ACHN (cell line): Measurements from ENCODE around the gene RTN4RL2.

Source experiments
- DNase-seq: peaks from one replicate; pipeline ENCODE4 v3.0.0-alpha.2; 2015
- in situ Hi-C: cut with HindIII; loops from 2 replicates; pipeline ENCODE4 v1.10.0; 2017; ENCODE audit warnings: low sequenced_read_pairs, low pct_ligation_motif_present, low pct_unique_long_range_greater_than_20kb

RTN4RL2 gene

GRCh38 chr11:57511741-57512430 lies 51.6 kb downstream of the RTN4RL2 start:
- DNase-seq = no peak
- in situ Hi-C loops = no loop called here

DNA sequence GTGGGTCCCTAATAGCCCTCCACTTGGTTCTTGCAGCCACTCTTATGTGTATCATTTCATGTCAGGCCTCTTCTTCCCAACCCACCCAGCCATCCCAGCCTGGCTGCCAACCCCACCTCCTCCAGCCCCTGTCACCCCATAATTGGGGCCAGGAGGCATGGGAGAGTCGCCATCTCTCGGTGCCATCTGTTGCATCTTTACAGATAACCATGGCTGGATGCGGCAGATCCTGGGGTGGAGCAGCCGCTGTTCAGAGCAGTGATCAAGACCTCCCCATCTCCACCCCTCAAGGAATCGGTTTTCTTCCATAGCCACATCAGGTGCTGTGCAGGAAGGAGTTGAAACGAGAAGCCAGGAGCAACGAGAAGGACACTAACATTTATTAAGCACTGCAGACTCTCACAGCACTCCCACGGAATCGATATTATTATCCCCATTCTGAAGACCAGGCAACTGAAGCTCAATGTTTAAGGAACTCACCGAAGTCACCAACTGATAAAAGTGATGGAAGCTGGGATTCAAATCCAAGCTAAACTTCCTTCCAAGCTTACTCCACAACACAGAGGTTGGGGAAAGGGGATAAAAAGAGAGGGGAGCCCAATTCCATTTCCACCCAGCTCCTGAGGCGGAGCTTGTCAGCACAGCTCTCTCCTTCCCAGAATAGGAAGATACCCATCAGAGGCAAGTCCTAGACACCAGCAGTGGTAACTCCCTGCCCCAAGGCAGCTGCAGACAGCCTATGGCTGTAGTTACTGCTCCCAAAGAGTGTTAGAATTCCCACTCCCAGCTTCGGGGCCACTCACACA lies 52.5 kb downstream of the RTN4RL2 start:
- no peak for DNase-seq
- in situ Hi-C loops = no loop called here

DNA sequence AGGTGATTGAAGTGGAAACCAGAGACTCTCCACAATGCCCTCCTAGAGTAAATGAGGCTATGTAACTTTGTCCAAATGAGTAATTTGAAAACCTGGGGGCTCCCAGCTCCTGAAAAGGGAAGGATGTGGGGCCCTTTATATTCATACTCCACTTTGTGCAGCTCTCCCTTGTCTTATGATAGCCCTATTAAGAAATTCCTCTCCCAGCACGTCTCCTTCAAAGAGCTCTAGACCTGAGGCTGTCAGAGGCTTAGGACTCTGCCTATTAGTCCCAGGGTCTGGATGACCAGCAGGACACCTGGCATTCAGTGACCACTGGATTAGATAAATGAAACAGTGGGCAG lies 53.1 kb downstream of the RTN4RL2 start:
- no peak for DNase-seq
- in situ Hi-C loops = no loop called here

GRCh38 chr11:57513911-57514537 lies 53.7 kb downstream of the RTN4RL2 start:
- in situ Hi-C loops = no loop called here
- no peak for DNase-seq

GRCh38 chr11:57514538-57515331 lies 54.4 kb downstream of the RTN4RL2 start:
- in situ Hi-C loops = no loop called here
- DNase-seq = no peak

DNA sequence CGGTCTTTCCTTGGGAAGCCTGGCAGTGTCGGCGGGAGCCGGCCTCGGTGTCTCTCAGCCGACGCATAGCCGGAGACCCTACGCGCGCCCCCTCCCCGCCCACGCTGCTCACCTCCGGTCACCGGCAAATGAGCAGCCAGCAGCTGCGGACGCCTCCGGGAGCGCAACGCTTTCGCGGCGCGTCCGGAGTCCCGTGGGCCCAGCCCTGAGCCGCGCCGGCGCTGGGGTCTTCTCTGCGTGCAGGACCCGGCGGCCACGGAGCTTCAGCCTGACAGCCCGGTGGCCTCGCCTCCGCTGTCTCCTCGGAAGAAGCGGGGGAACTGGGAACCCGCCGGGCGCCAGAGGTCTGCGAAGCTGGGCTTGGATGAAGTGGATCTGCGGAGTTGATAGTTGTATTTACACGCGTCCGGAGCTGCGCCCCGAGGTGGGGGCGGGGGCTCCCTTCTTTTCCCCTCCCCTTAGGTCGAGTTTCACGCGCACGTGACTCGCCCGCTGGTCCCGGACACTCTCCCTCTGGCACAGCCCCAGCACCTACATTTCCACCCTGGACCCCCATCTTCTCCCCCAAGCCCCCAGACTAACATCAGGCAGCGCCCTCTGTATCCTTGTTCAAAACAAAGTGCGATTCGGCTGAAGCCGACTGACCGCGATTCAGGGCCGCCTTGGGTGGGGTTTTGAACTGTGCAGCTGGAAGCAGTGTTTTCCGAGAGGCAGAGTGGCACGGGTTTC lies 55.2 kb downstream of the RTN4RL2 start, which contains the start of gene SLC43A1:
SLC43A1 (minus strand) TSS at position 371 of the 729 bp plus-strand sequence. CDS start 1,591 bp downstream, outside the sequence.
- in situ Hi-C loops = no loop called here
- no peak for DNase-seq

- no peak for DNase-seq
- in situ Hi-C loops = no loop called here
Measured at GRCh38 chr11:57516061-57516443, 55.7 kb downstream of the RTN4RL2 start.

DNA sequence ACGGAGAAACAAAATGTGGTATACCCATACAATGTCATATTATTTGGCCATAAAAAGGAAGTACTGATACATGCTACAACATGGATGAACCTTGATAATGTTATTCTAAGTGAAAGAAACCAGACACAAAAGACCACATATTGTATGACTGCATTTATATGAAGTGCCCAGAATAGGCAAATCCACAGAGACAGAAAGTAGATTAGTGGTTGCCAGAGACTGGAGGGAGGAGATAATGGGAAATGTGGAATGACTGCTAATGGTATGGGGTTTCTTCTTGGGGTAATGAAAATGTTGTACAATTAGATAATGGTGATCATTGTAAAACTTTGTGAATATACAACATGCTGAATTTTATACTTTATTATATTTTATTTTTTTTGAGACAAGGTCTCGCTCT lies 60.8 kb downstream of the RTN4RL2 start:
- in situ Hi-C loops = no loop called here
- no peak for DNase-seq

GRCh38 chr11:57523419-57523818 lies 63.1 kb downstream of the RTN4RL2 start:
- in situ Hi-C loops = no loop called here
- DNase-seq = no peak
